ENCODE results near the gene WDFY1. TPM values are rescaled to one million over a fixed set of nuclear protein-coding genes. Genes with fewer than 3 reads are reported as not detected.

Gene WDFY1, protein sequence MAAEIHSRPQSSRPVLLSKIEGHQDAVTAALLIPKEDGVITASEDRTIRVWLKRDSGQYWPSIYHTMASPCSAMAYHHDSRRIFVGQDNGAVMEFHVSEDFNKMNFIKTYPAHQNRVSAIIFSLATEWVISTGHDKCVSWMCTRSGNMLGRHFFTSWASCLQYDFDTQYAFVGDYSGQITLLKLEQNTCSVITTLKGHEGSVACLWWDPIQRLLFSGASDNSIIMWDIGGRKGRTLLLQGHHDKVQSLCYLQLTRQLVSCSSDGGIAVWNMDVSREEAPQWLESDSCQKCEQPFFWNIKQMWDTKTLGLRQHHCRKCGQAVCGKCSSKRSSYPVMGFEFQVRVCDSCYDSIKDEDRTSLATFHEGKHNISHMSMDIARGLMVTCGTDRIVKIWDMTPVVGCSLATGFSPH
- total RNA-seq (67.1 TPM), polyA plus RNA-seq (10 to 100 TPM; 24.9 to 37.7 (median 26.0) TPM)

DNA sequence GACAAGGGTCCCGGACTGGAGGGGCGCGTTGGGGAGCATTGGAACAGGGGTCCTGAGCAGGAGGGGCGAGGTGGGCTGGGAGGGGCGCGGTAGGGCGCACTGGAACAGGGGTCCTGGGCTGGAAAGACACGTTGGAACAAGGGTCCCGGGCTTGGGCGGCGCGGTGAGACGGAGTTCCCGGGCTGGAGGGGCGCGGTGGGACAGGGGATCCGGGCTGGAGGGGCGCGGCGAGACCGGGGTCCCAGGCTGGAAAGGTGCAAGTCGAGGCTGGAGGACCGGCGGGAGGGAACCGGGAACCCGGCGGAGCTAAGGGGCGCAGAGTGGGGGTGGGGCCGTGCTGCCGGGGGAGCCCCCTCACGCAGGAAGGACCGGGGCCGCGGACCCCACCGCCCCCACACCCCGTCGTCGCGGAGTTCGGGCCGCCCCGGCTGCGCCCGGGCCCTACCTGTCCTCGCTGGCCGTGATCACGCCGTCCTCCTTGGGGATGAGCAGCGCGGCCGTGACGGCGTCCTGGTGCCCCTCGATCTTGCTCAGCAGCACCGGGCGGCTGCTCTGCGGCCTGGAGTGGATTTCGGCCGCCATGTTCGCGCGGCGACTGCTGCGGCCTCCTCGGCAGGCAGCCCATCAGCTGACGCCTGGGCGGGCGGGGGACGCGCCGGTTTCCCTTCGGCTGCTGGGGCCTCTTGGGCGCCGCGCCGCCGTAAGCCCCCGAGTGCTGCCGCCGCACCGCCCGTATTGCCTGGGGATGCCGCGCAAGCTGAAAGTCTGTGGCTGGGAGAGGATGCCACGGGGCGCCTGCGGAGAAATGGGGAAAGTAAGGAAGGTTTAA lies at the start of gene WDFY1:
Gene WDFY1 (minus strand): TSS at position 633 of the 829 bp plus-strand sequence. CDS start 51 bp downstream, at position 582.
- H3K27me3 Mint-ChIP-seq, result peaks cover 5% of the 10 kb centered on the region
- H3K9me3 Mint-ChIP-seq, result peaks cover 0 to 3% (median 0%) of the 10 kb centered on the region in 7 donors
- H3K27ac Mint-ChIP-seq, result peak within 1 kb of the TSS; percentile 83 to 95 (median 92)
- Histone ChIP-seq H3K36me3 (ENCODE audit: control insufficient read depth, insufficient read depth, low read length) (no peaks in the 10 kb centered on the region), H3K27ac (ENCODE audit: insufficient read depth, low read length, poor library complexity, severe bottlenecking) (peak within 1 kb of the TSS; percentile 55), H3K4me1 (ENCODE audit: control insufficient read depth, insufficient read depth, low read length, poor library complexity, severe bottlenecking) (peaks cover 39% of the 10 kb centered on the region), H3K9me3 (ENCODE audit: control insufficient read depth in 2 of 2, low read length in 2 of 2) (no peaks in the 10 kb centered on the region), H3K27me3 (ENCODE audit: control insufficient read depth, insufficient read depth, low read length) (no peaks in the 10 kb centered on the region), H3K4me3 (ENCODE audit: low read depth, low read length) (peak within 1 kb of the TSS; percentile 87)
- ATAC-seq (ENCODE audit: low read depth in 2 of 2) (peak; percentile 92), DNase-seq (peak; percentile 60 to 91 (median 77))
- H3K36me3 Mint-ChIP-seq, result peaks cover 3% of the 10 kb centered on the region
- H3K4me3 Mint-ChIP-seq, result peak within 1 kb of the TSS; percentile 91 to 95 (median 92)
- peaks cover 24 to 61% (median 44%) of the 10 kb centered on the region in 4 donors for H3K4me1 Mint-ChIP-seq

DNA sequence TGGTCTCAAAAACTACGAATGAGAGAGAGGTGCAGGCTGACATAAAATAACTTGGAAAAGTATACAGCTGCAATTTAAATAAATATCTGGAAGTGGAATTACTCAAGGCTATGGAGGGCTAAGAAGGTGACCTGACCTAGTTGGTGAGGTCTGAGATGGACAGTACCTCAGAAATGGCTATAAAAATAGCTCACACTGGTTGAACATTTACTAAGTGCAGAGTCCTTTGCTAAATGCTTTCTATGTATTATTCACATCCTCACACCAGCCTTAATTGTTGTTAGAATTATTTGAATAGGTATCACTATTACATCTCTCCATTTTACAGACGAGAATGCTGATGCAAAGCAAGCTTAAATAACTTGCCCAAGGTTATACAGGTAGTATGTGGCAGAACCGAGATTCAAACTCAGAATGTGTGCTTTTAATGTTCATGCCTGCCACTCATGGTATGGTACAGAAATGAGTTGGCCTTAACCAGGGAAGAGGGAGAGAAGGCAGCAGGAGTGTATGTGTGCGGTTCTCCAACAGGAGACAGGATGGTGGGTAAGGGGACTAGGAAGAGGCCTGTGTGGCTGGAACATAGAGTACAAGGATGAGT lies 49.5 kb upstream of the WDFY1 start:
- no peak for DNase-seq
- Histone ChIP-seq H3K9me3 (ENCODE audit: control insufficient read depth in 2 of 2, low read length in 2 of 2) (no peaks in the 10 kb centered on the region), H3K27me3 (ENCODE audit: control insufficient read depth, insufficient read depth, low read length) (no peaks in the 10 kb centered on the region), H3K4me3 (ENCODE audit: low read depth, low read length) (no peak overlapping the region), H3K36me3 (ENCODE audit: control insufficient read depth, insufficient read depth, low read length) (no peaks in the 10 kb centered on the region), H3K27ac (ENCODE audit: insufficient read depth, low read length, poor library complexity, severe bottlenecking) (no peak overlapping the region), H3K4me1 (ENCODE audit: control insufficient read depth, insufficient read depth, low read length, poor library complexity, severe bottlenecking) (no peaks in the 10 kb centered on the region)
- Mint-ChIP-seq H3K9me3 (no peaks in the 10 kb centered on the region), H3K4me1 (no peaks in the 10 kb centered on the region), H3K4me3 (no peak overlapping the region), H3K36me3 (no peaks in the 10 kb centered on the region), H3K27ac (no peak overlapping the region), H3K27me3 (peaks cover 6% of the 10 kb centered on the region)
- no peak for ATAC-seq (ENCODE audit: low read depth in 2 of 2)

DNA sequence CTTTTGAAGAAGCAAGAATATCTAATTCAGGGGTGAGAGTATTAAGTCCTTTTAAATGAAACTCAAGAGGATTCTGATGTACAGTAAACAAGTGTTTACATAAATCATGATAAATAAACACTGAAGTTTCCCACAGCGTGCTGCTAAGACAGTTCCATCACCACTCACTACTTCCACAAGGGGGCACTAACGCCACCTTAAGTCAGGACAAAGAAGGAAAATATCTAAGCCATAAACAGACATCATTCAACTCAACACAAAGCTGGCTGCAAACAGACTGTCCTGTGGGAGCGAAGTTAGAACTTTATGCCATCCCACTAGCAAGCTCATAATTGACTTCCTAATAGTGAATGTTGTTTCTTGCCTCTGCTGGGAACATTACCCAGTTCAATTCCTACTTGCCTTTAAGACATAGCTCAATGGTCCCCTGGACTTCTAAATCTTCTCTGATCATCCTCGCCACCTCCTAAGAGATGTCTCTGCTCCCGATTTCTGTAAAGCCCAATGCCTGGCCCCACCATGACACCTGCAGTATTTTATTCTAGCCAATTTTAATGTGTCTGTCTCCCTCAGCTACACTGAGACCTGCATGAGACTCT lies 48.6 kb upstream of the WDFY1 start:
- Histone ChIP-seq H3K36me3 (ENCODE audit: control insufficient read depth, insufficient read depth, low read length) (no peaks in the 10 kb centered on the region), H3K27ac (ENCODE audit: insufficient read depth, low read length, poor library complexity, severe bottlenecking) (no peak overlapping the region), H3K9me3 (ENCODE audit: control insufficient read depth in 2 of 2, low read length in 2 of 2) (no peaks in the 10 kb centered on the region), H3K4me1 (ENCODE audit: control insufficient read depth, insufficient read depth, low read length, poor library complexity, severe bottlenecking) (no peaks in the 10 kb centered on the region), H3K4me3 (ENCODE audit: low read depth, low read length) (no peak overlapping the region), H3K27me3 (ENCODE audit: control insufficient read depth, insufficient read depth, low read length) (no peaks in the 10 kb centered on the region)
- Mint-ChIP-seq H3K36me3 (no peaks in the 10 kb centered on the region), H3K9me3 (no peaks in the 10 kb centered on the region), H3K4me1 (no peaks in the 10 kb centered on the region), H3K27ac (no peak overlapping the region), H3K4me3 (no peak overlapping the region), H3K27me3 (peaks cover 5% of the 10 kb centered on the region)
- peak; percentile 28 to 82 (median 57) for DNase-seq
- peak in 1 of 2 donors; percentile 55 for ATAC-seq (ENCODE audit: low read depth in 2 of 2)

DNA sequence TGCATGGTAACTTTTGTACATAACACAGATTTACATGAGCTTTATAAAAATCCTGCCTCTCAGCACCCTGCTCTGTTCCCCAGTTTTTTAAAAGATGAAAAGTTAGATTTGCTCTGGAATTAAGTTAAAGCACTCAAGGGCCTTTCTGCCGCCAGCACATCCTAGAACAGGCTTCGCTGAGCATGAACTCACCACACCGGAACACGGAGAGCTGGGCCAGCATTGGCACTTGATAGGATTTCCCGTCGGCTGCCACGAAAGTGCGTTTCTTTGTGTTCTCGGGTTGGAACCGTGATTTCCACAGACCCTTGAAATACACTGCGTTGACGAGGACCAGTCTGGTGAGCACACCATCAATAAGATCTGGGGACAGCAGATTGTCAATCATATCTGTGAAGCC lies 46.5 kb upstream of the WDFY1 start:
- Mint-ChIP-seq H3K4me1 (no peaks in the 10 kb centered on the region), H3K4me3 (no peak overlapping the region), H3K9me3 (no peaks in the 10 kb centered on the region), H3K27ac (no peak overlapping the region), H3K27me3 (peaks cover 7% of the 10 kb centered on the region), H3K36me3 (no peaks in the 10 kb centered on the region)
- DNase-seq, result no peak
- Histone ChIP-seq H3K27me3 (ENCODE audit: control insufficient read depth, insufficient read depth, low read length) (peaks cover under 1% of the 10 kb centered on the region), H3K36me3 (ENCODE audit: control insufficient read depth, insufficient read depth, low read length) (no peaks in the 10 kb centered on the region), H3K4me3 (ENCODE audit: low read depth, low read length) (no peak overlapping the region), H3K27ac (ENCODE audit: insufficient read depth, low read length, poor library complexity, severe bottlenecking) (no peak overlapping the region), H3K4me1 (ENCODE audit: control insufficient read depth, insufficient read depth, low read length, poor library complexity, severe bottlenecking) (no peaks in the 10 kb centered on the region), H3K9me3 (ENCODE audit: control insufficient read depth in 2 of 2, low read length in 2 of 2) (no peaks in the 10 kb centered on the region)
- ATAC-seq (ENCODE audit: low read depth in 2 of 2), result no peak

DNA sequence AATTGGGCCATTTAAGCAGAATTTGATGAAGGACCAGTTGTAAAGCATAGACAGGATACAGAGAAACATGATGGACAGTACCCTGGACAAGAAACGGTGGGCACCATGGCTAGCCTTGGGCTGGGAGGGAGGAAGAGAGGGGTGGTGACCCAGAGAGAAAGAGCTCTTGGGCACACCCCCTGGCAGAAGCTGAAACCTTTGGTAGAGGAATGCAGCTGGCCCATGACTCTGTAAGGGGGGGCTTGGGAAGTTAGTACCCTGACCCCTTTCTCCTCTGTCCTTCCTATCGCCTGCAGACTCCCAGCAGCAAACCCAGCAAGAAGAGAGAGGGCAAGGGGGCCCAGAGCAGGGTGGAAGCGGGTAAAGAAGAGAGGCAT lies 44.7 kb upstream of the WDFY1 start:
- H3K9me3 Mint-ChIP-seq, result no peaks in the 10 kb centered on the region
- no peaks in the 10 kb centered on the region for H3K36me3 Mint-ChIP-seq
- Histone ChIP-seq H3K4me1 (ENCODE audit: control insufficient read depth, insufficient read depth, low read length, poor library complexity, severe bottlenecking) (no peaks in the 10 kb centered on the region), H3K27ac (ENCODE audit: insufficient read depth, low read length, poor library complexity, severe bottlenecking) (no peak overlapping the region), H3K4me3 (ENCODE audit: low read depth, low read length) (no peak overlapping the region), H3K9me3 (ENCODE audit: control insufficient read depth in 2 of 2, low read length in 2 of 2) (no peaks in the 10 kb centered on the region), H3K36me3 (ENCODE audit: control insufficient read depth, insufficient read depth, low read length) (no peaks in the 10 kb centered on the region), H3K27me3 (ENCODE audit: control insufficient read depth, insufficient read depth, low read length) (peaks cover 8% of the 10 kb centered on the region)
- peaks cover 11% of the 10 kb centered on the region for H3K27me3 Mint-ChIP-seq
- H3K4me1 Mint-ChIP-seq, result no peaks in the 10 kb centered on the region
- DNase-seq (no peak), ATAC-seq (ENCODE audit: low read depth in 2 of 2) (no peak)
- no peak overlapping the region for H3K4me3 Mint-ChIP-seq
- H3K27ac Mint-ChIP-seq, result no peak overlapping the region

DNA sequence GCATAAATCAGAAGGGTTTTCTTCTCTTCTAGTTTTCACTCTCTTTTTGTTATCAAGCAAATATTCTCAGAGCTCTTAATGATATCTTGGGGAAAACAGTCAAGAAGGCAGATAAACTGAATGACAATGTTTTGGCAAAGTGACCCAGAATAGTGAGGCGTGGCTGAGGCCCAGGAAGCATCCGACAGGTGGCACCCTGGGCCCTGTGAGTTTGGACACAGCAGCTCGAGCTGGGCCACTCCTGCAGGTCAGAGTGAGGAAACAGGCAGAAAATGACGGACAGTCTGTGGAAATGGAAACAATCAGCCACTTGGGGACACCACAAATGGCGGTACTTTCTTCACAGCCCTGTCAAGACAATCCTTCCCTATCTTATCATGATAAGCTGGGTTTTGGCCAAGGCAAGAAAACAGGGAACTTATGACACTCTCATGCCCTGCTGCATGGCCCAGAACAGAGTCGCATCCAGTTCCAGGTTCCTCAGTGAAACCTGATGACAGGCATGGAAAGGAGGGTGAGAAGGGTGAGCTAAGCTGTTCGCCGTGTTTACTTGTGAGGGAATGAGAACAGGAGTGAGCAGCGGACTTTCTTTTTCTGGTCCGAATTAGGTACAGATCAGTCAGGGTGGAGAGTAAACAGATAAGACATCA lies 44.2 kb upstream of the WDFY1 start:
- H3K27ac ChIP-seq (ENCODE audit: insufficient read depth, low read length, poor library complexity, severe bottlenecking), result no peak overlapping the region
- no peaks in the 10 kb centered on the region for H3K9me3 ChIP-seq (ENCODE audit: control insufficient read depth in 2 of 2, low read length in 2 of 2)
- Mint-ChIP-seq H3K9me3 (no peaks in the 10 kb centered on the region), H3K36me3 (no peaks in the 10 kb centered on the region), H3K27me3 (peaks cover 15% of the 10 kb centered on the region), H3K27ac (no peak overlapping the region), H3K4me1 (no peaks in the 10 kb centered on the region), H3K4me3 (no peak overlapping the region)
- DNase-seq (no peak), ATAC-seq (ENCODE audit: low read depth in 2 of 2) (no peak)
- H3K36me3 ChIP-seq (ENCODE audit: control insufficient read depth, insufficient read depth, low read length), result no peaks in the 10 kb centered on the region
- no peak overlapping the region for H3K4me3 ChIP-seq (ENCODE audit: low read depth, low read length)
- no peaks in the 10 kb centered on the region for H3K4me1 ChIP-seq (ENCODE audit: control insufficient read depth, insufficient read depth, low read length, poor library complexity, severe bottlenecking)
- peaks cover 8% of the 10 kb centered on the region for H3K27me3 ChIP-seq (ENCODE audit: control insufficient read depth, insufficient read depth, low read length)

DNA sequence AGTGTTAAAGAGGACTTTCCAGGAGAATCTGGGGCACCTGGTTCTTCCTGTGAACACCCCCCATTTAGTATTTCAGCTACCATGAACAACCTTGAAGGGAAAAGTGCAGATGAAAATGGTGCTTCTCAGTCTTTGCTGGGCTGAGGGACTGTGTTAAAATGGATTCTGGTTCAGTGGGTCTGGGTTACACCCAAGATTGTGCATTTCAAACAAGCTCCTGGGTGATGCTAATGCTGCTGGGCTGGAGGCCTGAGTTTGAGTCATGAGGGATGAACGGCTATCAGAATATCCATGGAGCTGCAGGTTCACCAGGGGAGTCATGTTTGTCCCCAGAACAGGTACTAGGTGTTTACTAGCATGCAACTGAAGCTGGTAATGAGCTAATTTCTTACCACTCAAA lies 36.1 kb upstream of the WDFY1 start:
- H3K36me3 ChIP-seq (ENCODE audit: control insufficient read depth, insufficient read depth, low read length), result no peaks in the 10 kb centered on the region
- H3K4me3 ChIP-seq (ENCODE audit: low read depth, low read length), result no peak overlapping the region
- H3K27ac Mint-ChIP-seq, result no peak overlapping the region
- H3K4me1 ChIP-seq (ENCODE audit: control insufficient read depth, insufficient read depth, low read length, poor library complexity, severe bottlenecking), result no peaks in the 10 kb centered on the region
- ATAC-seq (ENCODE audit: low read depth in 2 of 2), result no peak
- no peak for DNase-seq
- no peaks in the 10 kb centered on the region for H3K36me3 Mint-ChIP-seq
- H3K27me3 Mint-ChIP-seq, result peaks cover 11% of the 10 kb centered on the region
- H3K27me3 ChIP-seq (ENCODE audit: control insufficient read depth, insufficient read depth, low read length), result peaks cover 6% of the 10 kb centered on the region
- no peak overlapping the region for H3K27ac ChIP-seq (ENCODE audit: insufficient read depth, low read length, poor library complexity, severe bottlenecking)
- no peak overlapping the region for H3K4me3 Mint-ChIP-seq
- H3K9me3 Mint-ChIP-seq, result no peaks in the 10 kb centered on the region
- H3K9me3 ChIP-seq (ENCODE audit: control insufficient read depth in 2 of 2, low read length in 2 of 2), result no peaks in the 10 kb centered on the region
- no peaks in the 10 kb centered on the region for H3K4me1 Mint-ChIP-seq

Measured in CD4-positive, CD25-positive, alpha-beta regulatory T cell (primary cell).